ENCODE data around the gene STKLD1. TPM values are rescaled to one million over a fixed set of nuclear protein-coding genes. Genes with fewer than 3 reads are reported as not detected.

Gene STKLD1
- total RNA-seq, 4 donors from 2014 or later = 0.68 to 1.5 TPM; not detected in 2

DNA sequence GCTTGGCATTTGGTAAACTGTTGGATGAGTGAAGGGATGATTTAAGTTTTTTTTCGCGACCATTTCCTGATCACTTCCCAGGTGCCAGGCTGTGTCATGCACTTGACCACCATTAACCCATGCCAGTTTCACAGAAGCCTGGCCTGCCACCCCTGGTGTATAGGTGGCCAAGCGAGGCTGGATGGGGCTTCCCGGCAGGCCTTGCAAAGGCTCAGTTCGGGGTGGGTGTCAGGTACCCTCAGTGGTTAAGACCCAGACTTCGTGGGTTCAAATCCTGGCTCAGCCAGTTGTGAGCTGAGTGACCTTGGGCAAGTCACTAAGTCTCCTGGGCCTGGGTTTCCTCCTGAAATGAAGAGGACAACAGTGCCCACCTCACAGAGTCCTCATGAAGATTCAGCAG, 30.6 kb upstream of the STKLD1 start:
- Histone ChIP-seq H3K27ac (no peak overlapping the region), H3K9me3 (no peaks in the 10 kb centered on the region), H3K4me3 (no peak overlapping the region), H3K27me3 (no peaks in the 10 kb centered on the region), H3K36me3 (peaks cover 0 to 20% (median 8%) of the 10 kb centered on the region in 4 donors), H3K4me1 (peaks cover 17 to 29% (median 25%) of the 10 kb centered on the region in 4 donors)
- WGBS, 2 donors (ENCODE audit: low coverage in 1 of 2) = 92% methylated on average over 6 of the region's 6 CpGs; no CpG with 5 or more reads in 1 of the 2 donors
- TF ChIP-seq EP300 (IDR thresholded peaks at IDR 0.05; ENCODE audit: low read depth) (no peak), POLR2AphosphoS5 (IDR thresholded peaks at IDR 0.05) (no peak), POLR2A (IDR thresholded peaks at IDR 0.05) (no peak)
- TF ChIP-seq, protein P1, sequence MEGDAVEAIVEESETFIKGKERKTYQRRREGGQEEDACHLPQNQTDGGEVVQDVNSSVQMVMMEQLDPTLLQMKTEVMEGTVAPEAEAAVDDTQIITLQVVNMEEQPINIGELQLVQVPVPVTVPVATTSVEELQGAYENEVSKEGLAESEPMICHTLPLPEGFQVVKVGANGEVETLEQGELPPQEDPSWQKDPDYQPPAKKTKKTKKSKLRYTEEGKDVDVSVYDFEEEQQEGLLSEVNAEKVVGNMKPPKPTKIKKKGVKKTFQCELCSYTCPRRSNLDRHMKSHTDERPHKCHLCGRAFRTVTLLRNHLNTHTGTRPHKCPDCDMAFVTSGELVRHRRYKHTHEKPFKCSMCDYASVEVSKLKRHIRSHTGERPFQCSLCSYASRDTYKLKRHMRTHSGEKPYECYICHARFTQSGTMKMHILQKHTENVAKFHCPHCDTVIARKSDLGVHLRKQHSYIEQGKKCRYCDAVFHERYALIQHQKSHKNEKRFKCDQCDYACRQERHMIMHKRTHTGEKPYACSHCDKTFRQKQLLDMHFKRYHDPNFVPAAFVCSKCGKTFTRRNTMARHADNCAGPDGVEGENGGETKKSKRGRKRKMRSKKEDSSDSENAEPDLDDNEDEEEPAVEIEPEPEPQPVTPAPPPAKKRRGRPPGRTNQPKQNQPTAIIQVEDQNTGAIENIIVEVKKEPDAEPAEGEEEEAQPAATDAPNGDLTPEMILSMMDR (IDR thresholded peaks at IDR 0.05) = no peak
- in situ Hi-C loops (cut with MboI; ENCODE audit: low pct_ligation_motif_present in 1 of 4, low pct_unique_long_range_greater_than_20kb in 1 of 4, low sequenced_read_pairs in 3 of 4) (loop anchor here in 1 of 4 donors (25.0 kb wide), 1 partner anchor 308 kb away; the partner anchor contains the start of gene GTF3C5), intact Hi-C loops (cut with DNase I; ENCODE audit: low total_unique reads) (no loop called here)
- no peak for DNase-seq

DNA sequence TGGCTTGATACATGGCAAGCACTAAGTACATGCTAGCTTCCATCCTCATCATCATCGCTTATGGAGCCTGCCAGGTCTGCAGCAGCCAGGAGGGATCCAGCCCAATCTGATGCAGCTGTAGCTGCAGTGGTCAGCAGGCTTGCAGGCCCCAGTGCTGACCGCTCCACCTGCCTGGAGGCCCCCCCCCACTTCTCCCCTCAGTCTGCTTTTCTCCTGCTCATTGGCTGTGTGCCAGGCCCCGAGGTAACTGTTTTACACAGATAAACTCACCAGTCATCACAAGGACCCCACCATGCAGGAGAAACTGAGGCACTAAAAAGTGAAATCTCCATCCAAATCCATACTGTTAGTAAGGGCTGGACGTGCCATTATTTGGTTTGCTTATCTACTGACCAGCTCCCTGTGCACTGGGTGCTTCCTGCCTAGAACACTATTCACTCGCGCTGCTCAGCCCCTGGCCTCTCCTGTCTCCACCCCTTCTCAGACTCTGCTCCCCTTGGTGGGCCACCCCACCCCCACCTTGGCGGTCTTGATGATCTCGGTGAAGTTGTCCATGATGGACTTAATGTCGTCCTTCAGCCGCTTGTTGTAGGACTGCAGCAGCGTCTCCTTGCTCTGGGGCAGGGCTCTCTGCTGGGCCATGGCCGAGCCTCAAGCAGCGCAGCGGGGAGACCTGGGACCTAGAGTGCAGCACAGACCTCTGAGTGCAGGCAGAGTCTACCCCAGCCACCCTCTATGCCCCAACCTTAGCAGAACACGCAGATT, 30.0 kb upstream of the STKLD1 start:
- Histone ChIP-seq H3K4me3 (peak overlapping the region in 2 of 4 donors; percentile 98), H3K27me3 (no peaks in the 10 kb centered on the region), H3K27ac (peak overlapping the region; percentile 93 to 97 (median 94)), H3K9me3 (no peaks in the 10 kb centered on the region), H3K4me1 (peaks cover 17 to 29% (median 25%) of the 10 kb centered on the region in 4 donors), H3K36me3 (peaks cover 0 to 25% (median 10%) of the 10 kb centered on the region in 4 donors)
- WGBS, 2 donors (ENCODE audit: low coverage in 1 of 2) = 74% methylated on average over 15 of the region's 15 CpGs; no CpG with 5 or more reads in 1 of the 2 donors
- intact Hi-C loops (cut with DNase I; ENCODE audit: low total_unique reads) (no loop called here), in situ Hi-C loops (cut with MboI; ENCODE audit: low pct_ligation_motif_present in 1 of 4, low pct_unique_long_range_greater_than_20kb in 1 of 4, low sequenced_read_pairs in 3 of 4) (loop anchor here in 1 of 4 donors (25.0 kb wide), 1 partner anchor 309 kb away; the partner anchor contains the start of gene GTF3C5)
- DNase-seq = no peak
- TF ChIP-seq, protein P1 (IDR thresholded peaks at IDR 0.05) = no peak
- TF ChIP-seq POLR2AphosphoS5 (IDR thresholded peaks at IDR 0.05) (no peak), POLR2A (IDR thresholded peaks at IDR 0.05) (no peak), EP300 (IDR thresholded peaks at IDR 0.05; ENCODE audit: low read depth) (no peak)

DNA sequence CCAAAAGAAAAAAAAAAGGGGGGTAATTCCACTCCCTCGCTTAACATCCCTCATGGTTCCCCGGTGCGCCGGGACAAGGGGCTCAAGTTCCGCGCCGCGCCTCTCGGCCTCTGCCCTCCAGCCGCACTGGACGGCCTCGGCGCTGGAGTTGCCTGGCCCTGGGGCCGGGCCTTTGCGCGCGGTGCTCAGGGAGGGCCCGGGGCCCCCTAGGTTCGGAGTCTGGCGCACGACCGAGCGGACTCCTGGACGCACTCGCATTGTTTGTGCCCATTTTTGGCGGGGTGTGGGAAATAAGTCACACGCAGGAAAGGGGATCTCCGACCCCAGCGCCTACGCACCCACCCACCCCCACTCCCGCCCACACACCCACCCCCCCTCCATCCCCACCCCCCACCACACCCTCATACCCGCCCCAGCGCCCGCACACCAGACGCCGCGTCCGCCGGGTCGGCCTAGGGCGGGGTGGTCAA, 28.6 kb upstream of the STKLD1 start:
- 0 to 1% methylated on average over 4 to 38 of the region's 41 CpGs for WGBS, 2 donors (ENCODE audit: low coverage in 1 of 2)
- Histone ChIP-seq H3K27ac (peak overlapping the region; percentile 93 to 97 (median 94)), H3K36me3 (peaks cover 0 to 38% (median 13%) of the 10 kb centered on the region in 4 donors), H3K4me3 (peak overlapping the region; percentile 90 to 99 (median 98)), H3K27me3 (no peaks in the 10 kb centered on the region), H3K4me1 (peaks cover 17 to 29% (median 25%) of the 10 kb centered on the region in 4 donors), H3K9me3 (no peaks in the 10 kb centered on the region)
- in situ Hi-C loops (cut with MboI; ENCODE audit: low pct_ligation_motif_present in 1 of 4, low pct_unique_long_range_greater_than_20kb in 1 of 4, low sequenced_read_pairs in 3 of 4) = loop anchor here in 1 of 4 donors (25.0 kb wide), 1 partner anchor 310 kb away; the partner anchor contains the start of gene GTF3C5
- TF ChIP-seq POLR2A (IDR thresholded peaks at IDR 0.05) = no peak
- TF ChIP-seq, protein P1 (IDR thresholded peaks at IDR 0.05) = no peak
- no peak for TF ChIP-seq POLR2AphosphoS5 (IDR thresholded peaks at IDR 0.05)
- no peak for TF ChIP-seq EP300 (IDR thresholded peaks at IDR 0.05; ENCODE audit: low read depth)
- intact Hi-C loops (cut with DNase I; ENCODE audit: low total_unique reads) = no loop called here
- DNase-seq = peak; percentile 50
